GM18951 (cell line): Measurements from ENCODE around the gene CARHSP1.

Experiments
- POLR2A ChIP-seq: IDR thresholded peaks from 4 replicates; pipeline ENCODE4 v1.6.1; 2011; ENCODE audit warnings: mild to moderate bottlenecking; ENCODE audit not compliant: insufficient read length, insufficient read depth; ENCODE audit errors: extremely low read depth
- in situ Hi-C: fragments of 300-500 bp; cut with MboI; formaldehyde crosslinking; loops from one replicate; pipeline ENCODE4 v1.12.0; 2022; ENCODE audit warnings: low sequenced_read_pairs, mixed read lengths, inconsistent platforms; ENCODE audit not compliant: unreplicated experiment

Gene CARHSP1

DNA sequence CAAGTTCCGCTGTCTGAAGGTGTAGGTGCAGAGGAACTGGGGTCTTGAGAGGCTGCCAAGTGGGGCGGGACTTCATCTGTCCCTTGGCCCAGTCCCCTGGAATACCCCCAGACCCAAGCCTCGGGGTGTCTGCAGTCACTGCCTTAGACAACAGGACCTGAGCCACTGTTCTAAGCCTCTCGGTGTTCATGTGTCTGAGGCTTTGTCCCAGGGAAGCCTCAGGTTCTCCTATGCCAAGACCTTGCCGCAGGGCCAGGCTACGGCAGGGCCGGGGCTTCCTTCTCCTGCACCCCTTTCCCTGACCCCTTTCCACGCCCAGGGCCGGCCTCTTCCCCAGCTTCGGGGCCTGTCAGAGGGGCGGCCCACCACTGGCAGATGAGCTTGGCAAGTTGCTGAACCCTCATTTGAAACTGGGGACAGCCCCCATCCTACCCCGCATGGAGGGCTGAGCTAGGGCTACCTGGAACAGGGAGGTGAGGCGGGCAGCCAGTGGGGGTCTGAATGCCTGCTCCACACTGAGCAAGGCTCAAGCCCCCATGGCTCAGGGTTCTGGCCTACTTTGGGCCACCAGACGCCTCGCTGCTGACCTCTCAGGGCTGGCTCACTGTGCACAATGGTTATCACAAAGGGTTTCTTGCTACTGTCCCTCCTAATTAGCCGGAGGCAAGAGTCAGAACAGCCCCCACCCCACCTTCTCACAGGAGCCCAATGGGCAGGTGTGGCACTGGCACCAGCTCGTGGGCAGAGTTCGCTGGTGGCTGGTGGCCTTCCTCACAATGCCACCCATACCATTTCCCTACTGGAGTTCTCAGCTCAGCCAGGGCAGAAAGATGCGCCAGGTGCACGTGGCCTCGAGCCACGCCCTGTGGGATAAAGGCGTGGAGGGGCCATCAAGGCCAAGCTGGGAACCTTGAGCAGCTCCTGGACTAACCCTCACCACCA lies 20.4 kb upstream of the CARHSP1 start:
- in situ Hi-C loops, result loop anchor here (10.0 kb wide), 1 partner anchor 224 kb away; no protein-coding TSS in a partner anchor

DNA sequence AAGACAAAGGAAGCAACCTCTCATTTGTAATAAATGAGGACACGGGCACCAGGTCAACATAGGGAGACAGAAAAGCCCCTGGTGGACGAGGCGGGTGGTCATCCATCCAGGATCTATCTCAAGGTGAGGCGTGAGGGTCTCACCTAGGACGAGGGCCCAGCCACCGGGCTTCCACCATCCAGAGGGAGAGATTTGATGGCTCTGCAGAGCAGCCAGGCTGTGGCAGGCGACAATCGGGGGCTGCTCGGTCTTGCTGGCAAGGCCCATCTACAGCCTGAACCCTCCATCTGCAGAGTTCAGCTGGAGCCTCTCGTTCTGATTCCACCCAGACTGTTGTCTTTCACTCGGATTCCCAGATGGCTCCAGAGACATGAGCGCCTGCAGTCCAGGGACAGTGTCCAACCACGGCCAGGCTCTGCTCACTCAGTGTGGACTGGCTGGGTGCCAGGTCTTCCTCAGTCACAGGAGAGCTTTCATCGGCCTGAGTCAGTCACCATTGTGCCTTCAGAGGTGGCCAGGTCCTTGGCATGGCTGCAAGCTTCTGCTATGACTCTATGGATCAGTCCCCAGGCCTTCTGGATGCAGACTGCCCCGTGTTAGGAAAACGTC lies 19.2 kb upstream of the CARHSP1 start:
- in situ Hi-C loops, result loop anchor here (10.0 kb wide), 1 partner anchor 223 kb away; no protein-coding TSS in a partner anchor
- no peak for TF ChIP-seq POLR2A

More for the DNA sequence above, 20.4 kb upstream of the CARHSP1 start:
- TF ChIP-seq POLR2A, result no peak

GRCh38 chr16:8887431-8887765 lies 18.6 kb upstream of the CARHSP1 start:
- peak; percentile 11 for TF ChIP-seq POLR2A
- in situ Hi-C loops, result loop anchor here (10.0 kb wide), 1 partner anchor 223 kb away; no protein-coding TSS in a partner anchor

GRCh38 chr16:8886593-8887430 lies 18.0 kb upstream of the CARHSP1 start:
- TF ChIP-seq POLR2A, result no peak
- in situ Hi-C loops, result loop anchor here (10.0 kb wide), 1 partner anchor 222 kb away; no protein-coding TSS in a partner anchor

DNA sequence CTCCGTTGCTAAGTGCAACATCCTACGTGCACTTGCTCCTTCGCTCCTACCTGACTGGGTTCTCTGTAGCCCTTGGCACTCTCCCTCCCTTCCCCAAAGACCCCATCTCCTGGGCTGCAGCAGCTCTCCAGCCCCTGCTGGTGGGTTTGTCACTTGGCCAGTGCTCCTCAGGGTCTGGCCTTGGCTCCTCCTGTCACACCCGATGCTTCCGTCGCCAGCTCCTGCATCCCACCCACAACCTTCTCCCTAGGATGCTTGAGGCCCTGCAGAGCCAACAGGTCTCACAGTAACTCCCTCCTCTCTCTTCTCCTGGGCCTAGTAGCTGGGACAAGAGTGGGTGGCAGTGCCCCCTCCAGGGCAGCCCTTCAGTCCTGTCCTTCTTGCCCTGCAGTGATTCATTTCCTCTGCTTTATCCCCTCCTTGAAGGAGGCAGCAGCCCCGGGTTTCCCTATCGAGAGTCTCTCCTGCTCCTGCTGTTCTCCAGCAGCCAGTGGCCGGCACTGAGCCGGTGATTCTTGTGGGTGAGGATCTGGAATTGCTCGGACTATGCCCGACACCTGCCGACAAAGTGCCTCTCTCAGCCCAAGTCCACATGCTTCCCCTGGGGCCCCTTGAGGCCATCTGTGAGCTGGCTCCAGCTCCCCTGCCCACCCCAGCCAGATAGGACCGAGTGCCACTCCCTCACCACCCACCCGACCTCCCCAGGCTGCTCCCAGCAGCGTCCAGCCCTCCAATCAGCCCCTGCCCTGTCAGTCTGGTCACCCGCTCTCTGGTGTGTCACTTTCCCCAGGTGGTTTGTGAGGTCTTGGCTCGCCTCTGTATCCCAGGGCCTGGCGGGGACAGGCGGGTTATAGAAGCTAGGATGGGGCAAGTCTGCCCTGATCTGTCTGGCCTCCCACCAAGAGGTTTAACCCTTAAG lies 17.1 kb upstream of the CARHSP1 start:
- in situ Hi-C loops, result loop anchor here (10.0 kb wide), 1 partner anchor 221 kb away; no protein-coding TSS in a partner anchor
- TF ChIP-seq POLR2A, result no peak

GRCh38 chr16:8882725-8883377 lies 14.0 kb upstream of the CARHSP1 start:
- no peak for TF ChIP-seq POLR2A
- in situ Hi-C loops, result loop anchor here (10.0 kb wide), 1 partner anchor 218 kb away; no protein-coding TSS in a partner anchor

- in situ Hi-C loops, result loop anchor here (10.0 kb wide), 1 partner anchor 217 kb away; no protein-coding TSS in a partner anchor
- no peak for TF ChIP-seq POLR2A
Measured at GRCh38 chr16:8882041-8882617, 13.3 kb upstream of the CARHSP1 start, which contains the start of gene LITAFD. LITAFD (plus strand) TSS chr16:8882351; CDS start chr16:8884356, 2,005 bp downstream.

- TF ChIP-seq POLR2A, result no peak
- in situ Hi-C loops, result loop anchor here (10.0 kb wide), 1 partner anchor 216 kb away; no protein-coding TSS in a partner anchor
Measured at GRCh38 chr16:8880839-8881510, 12.2 kb upstream of the CARHSP1 start.

GRCh38 chr16:8878523-8878911 lies 9.7 kb upstream of the CARHSP1 start:
- no peak for TF ChIP-seq POLR2A
- in situ Hi-C loops, result loop anchor here (10.0 kb wide), 1 partner anchor 304 kb away; no protein-coding TSS in a partner anchor

DNA sequence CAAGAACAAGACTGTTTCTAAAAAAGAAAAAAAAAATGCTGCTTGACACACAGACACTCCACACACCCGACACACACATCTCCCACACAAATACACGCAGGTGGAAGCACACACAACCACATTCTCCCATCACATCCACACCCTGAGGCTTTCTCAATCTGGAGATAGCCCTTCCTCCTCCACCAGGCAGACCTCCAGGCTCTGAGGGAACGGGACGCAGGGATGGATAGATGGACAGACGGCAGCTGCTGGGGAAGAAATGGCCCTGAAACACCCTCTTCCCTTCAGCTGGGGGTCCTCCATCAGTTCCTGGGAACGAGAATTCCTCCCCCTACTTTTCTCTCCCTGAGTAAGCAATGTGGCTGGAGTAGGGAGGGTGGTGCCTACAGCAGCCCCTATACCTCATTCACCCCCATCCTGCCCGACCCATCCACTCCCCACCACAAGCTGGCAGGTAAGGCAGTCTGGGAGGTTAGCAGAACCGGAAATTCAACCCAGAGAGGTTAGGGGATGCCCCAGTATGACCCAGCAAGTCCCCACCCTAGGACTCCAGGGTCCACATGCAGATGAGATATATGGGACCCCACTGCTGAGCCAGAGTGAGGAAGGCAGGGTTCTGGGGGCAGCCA lies 9.2 kb upstream of the CARHSP1 start:
- in situ Hi-C loops, result loop anchor here (10.0 kb wide), 1 partner anchor 303 kb away; no protein-coding TSS in a partner anchor

DNA sequence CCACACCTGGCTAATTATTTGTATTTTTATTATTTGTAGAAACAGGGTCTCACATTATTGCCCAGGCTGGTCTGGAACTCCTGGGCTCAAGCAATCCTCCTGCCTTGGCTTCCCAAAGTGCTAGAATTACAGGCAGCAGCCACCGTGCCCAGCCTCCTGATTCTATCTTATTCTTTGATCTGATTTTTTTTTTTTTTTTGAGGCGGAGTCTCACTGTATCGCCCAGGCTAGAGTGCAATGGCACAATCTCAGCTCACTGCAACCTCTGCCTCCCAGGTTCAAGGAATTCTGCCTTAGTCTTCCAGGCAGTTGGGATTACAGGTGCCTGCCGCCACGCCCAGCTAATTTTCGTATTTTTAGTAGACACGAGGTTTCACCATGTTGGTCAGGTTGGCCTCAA lies 6.5 kb upstream of the CARHSP1 start:
- in situ Hi-C loops, result loop anchor here (10.0 kb wide), 1 partner anchor 301 kb away; no protein-coding TSS in a partner anchor

More for the DNA sequence above, 9.2 kb upstream of the CARHSP1 start:
- TF ChIP-seq POLR2A, result no peak
